ENCODE measurements around the gene GHRL.

Gene GHRL

GRCh38 chr3:10319251-10319650 is 26.5 kb upstream of the GHRL start:
- no peak for TF ChIP-seq CTCF (IDR thresholded peaks at IDR 0.05; ENCODE audit: low read depth, low read length, missing control alignments)
- in situ Hi-C loops (cut with HindIII; ENCODE audit: low sequenced_read_pairs), result no loop called here
- no peak for DNase-seq (ENCODE audit: low read depth)
- H3K4me3 ChIP-seq (ENCODE audit: low read depth, low read length), result peak overlapping the region; percentile 100

GRCh38 chr3:10317961-10318350 is 25.2 kb upstream of the GHRL start:
- no peak for TF ChIP-seq CTCF (IDR thresholded peaks at IDR 0.05; ENCODE audit: low read depth, low read length, missing control alignments)
- H3K4me3 ChIP-seq (ENCODE audit: low read depth, low read length), result no peak overlapping the region
- in situ Hi-C loops (cut with HindIII; ENCODE audit: low sequenced_read_pairs), result no loop called here
- DNase-seq (ENCODE audit: low read depth), result no peak

- in situ Hi-C loops (cut with HindIII; ENCODE audit: low sequenced_read_pairs), result no loop called here
- no peak overlapping the region for H3K4me3 ChIP-seq (ENCODE audit: low read depth, low read length)
- no peak for TF ChIP-seq CTCF (IDR thresholded peaks at IDR 0.05; ENCODE audit: low read depth, low read length, missing control alignments)
- no peak for DNase-seq (ENCODE audit: low read depth)
Measured at GRCh38 chr3:10317311-10317960, 24.7 kb upstream of the GHRL start.

GRCh38 chr3:10315771-10316344 is 23.1 kb upstream of the GHRL start:
- in situ Hi-C loops (cut with HindIII; ENCODE audit: low sequenced_read_pairs), result no loop called here
- no peak overlapping the region for H3K4me3 ChIP-seq (ENCODE audit: low read depth, low read length)
- DNase-seq (ENCODE audit: low read depth), result no peak
- TF ChIP-seq CTCF (IDR thresholded peaks at IDR 0.05; ENCODE audit: low read depth, low read length, missing control alignments), result no peak

- in situ Hi-C loops (cut with HindIII; ENCODE audit: low sequenced_read_pairs), result no loop called here
- no peak for DNase-seq (ENCODE audit: low read depth)
- no peak for TF ChIP-seq CTCF (IDR thresholded peaks at IDR 0.05; ENCODE audit: low read depth, low read length, missing control alignments)
- H3K4me3 ChIP-seq (ENCODE audit: low read depth, low read length), result no peak overlapping the region
Measured at GRCh38 chr3:10315101-10315500, 22.4 kb upstream of the GHRL start.

GRCh38 chr3:10312861-10313260 is 20.1 kb upstream of the GHRL start:
- H3K4me3 ChIP-seq (ENCODE audit: low read depth, low read length), result no peak overlapping the region
- TF ChIP-seq CTCF (IDR thresholded peaks at IDR 0.05; ENCODE audit: low read depth, low read length, missing control alignments), result no peak
- DNase-seq (ENCODE audit: low read depth), result no peak
- in situ Hi-C loops (cut with HindIII; ENCODE audit: low sequenced_read_pairs), result no loop called here

Measured in astrocyte of the cerebellum (primary cell).